Astrocyte (in vitro differentiated cells and primary cell): ENCODE data around the gene GRIN3B. TPM values are rescaled to one million over a fixed set of nuclear protein-coding genes. Genes with fewer than 3 reads are reported as not detected.

Source experiments
- DNase-seq: peaks from one replicate; pipeline ENCODE4 v3.0.0-alpha.2; 2010; ENCODE audit warnings: low read depth
- FAIRE-seq: peaks from 2 replicates; lab custom pipeline; 2011; peaks lifted over from hg19 to GRCh38; lab: Jason Lieb, UNC
- H2AFZ ChIP-seq: 2 replicates; pipeline ENCODE4 v1.6.0; 2012; ENCODE audit warnings: low read depth, low read length, inconsistent platforms
- H3K27ac ChIP-seq: 2 replicates; pipeline ENCODE4 v1.5.1; 2011; ENCODE audit warnings: low read depth, low read length, inconsistent platforms
- H3K27me3 ChIP-seq: 2 replicates; pipeline ENCODE4 v1.6.0; 2011; ENCODE audit warnings: low read length, inconsistent platforms; ENCODE audit not compliant: insufficient read depth
- H3K36me3 ChIP-seq: 2 replicates; pipeline ENCODE4 v1.5.1; 2011; ENCODE audit warnings: low read length, inconsistent platforms; ENCODE audit not compliant: insufficient read depth
- H3K4me1 ChIP-seq: 2 replicates; pipeline ENCODE4 v1.5.1; 2011; ENCODE audit warnings: low read length, inconsistent platforms; ENCODE audit not compliant: insufficient read depth
- H3K4me2 ChIP-seq: 2 replicates; pipeline ENCODE4 v1.6.0; 2012; ENCODE audit warnings: low read length, inconsistent platforms
- H3K4me3 ChIP-seq: 2 replicates; pipeline ENCODE4 v1.5.1; 2011; ENCODE audit warnings: low read depth, mild to moderate bottlenecking, low read length, inconsistent platforms; ENCODE audit not compliant: insufficient read depth
- H3K79me2 ChIP-seq: 2 replicates; pipeline ENCODE4 v1.6.0; 2012; ENCODE audit warnings: mild to moderate bottlenecking, low read length, inconsistent platforms; ENCODE audit not compliant: insufficient read depth
- H3K9ac ChIP-seq: 2 replicates; pipeline ENCODE4 v1.6.0; 2012; ENCODE audit warnings: mild to moderate bottlenecking, low read length, inconsistent platforms
- H3K9me3 ChIP-seq: 2 replicates; pipeline ENCODE4 v1.5.1; 2012; ENCODE audit warnings: low read depth, mild to moderate bottlenecking, low read length, inconsistent platforms; ENCODE audit not compliant: insufficient read depth
- H4K20me1 ChIP-seq: 2 replicates; pipeline ENCODE4 v1.6.0; 2012; ENCODE audit warnings: low read length, inconsistent platforms; ENCODE audit not compliant: insufficient read depth
- H3K27ac Mint-ChIP-seq: one replicate; pipeline ENCODE4 v1.8.0; 2021; ENCODE audit warnings: mild to moderate bottlenecking, mixed read lengths; ENCODE audit not compliant: unreplicated experiment
- H3K27me3 Mint-ChIP-seq: one replicate; pipeline ENCODE4 v1.8.0; 2021; ENCODE audit warnings: low read depth, mixed read lengths; ENCODE audit not compliant: unreplicated experiment
- H3K36me3 Mint-ChIP-seq: one replicate; pipeline ENCODE4 v1.8.0; 2021; ENCODE audit warnings: low read depth, mixed read lengths; ENCODE audit not compliant: unreplicated experiment
- H3K4me1 Mint-ChIP-seq: one replicate; pipeline ENCODE4 v1.8.0; 2021; ENCODE audit warnings: low read depth, mixed read lengths; ENCODE audit not compliant: unreplicated experiment
- H3K4me3 Mint-ChIP-seq: one replicate; pipeline ENCODE4 v1.8.0; 2021; ENCODE audit warnings: mild to moderate bottlenecking, moderate library complexity, mixed read lengths; ENCODE audit not compliant: unreplicated experiment
- H3K9me3 Mint-ChIP-seq: one replicate; pipeline ENCODE4 v1.8.0; 2021; ENCODE audit warnings: mild to moderate bottlenecking, mixed read lengths; ENCODE audit not compliant: unreplicated experiment
- CTCF ChIP-seq: IDR thresholded peaks from 2 replicates; pipeline ENCODE4 v1.5.1; 2011; ENCODE audit warnings: low read depth, mild to moderate bottlenecking, inconsistent platforms, low read length, moderate library complexity; ENCODE audit not compliant: insufficient read depth
- EZH2 ChIP-seq: IDR thresholded peaks from 2 replicates; pipeline ENCODE4 v1.6.1; 2012; ENCODE audit warnings: mild to moderate bottlenecking, low read length, inconsistent platforms; ENCODE audit not compliant: insufficient read depth
- total RNA-seq: library from RNA; stranded (reverse); gene quantifications from 2 replicates; pipeline ENCODE4 v1.2.1, GENCODE V29; 2021

GRIN3B gene
- total RNA-seq, 1 donor from 2014 or later = 2.7 TPM

DNA sequence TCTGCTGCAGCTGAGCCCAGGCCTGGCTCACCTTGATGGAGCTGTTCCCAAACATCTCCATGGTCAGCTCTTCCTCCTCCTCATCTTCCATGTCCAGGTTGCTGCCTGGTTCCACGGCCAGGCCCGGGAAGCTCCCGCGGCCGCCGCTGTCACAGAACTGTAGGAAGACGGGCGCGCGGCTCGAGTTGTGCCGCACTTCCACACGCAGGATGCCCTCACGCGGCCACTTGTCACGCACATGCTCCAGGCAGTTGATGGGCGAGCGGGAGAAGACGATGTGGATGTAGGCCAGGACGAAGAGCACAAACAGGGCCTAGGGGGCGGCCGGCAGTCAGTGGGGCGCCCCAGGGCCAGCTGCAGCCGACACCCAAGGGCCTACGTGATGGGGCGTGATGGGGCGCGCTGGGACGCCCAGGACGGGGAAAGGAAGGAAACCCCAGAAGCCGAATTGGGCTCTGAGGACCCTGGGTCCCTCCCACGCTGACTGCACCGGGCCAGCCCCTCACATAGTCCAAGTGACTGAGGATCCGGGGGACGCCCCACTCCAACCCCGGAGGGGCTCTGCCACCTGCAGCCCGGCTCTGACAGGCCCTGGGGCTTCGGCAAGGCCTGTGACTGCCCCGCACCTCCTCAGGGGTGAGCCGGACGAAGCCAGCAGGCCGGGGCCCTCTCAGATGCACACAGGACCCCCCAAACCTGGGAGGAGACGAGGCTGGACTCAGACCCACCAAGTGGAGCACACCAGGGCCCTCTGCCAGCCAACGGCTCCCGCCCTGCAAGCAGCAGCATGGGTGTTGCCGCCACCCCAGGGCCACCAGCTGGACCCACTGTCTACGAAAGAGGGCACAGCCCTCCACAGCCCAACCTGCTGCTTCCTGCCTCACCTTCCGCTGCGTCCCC is 14.2 kb downstream of the GRIN3B start:
- Histone ChIP-seq H3K9ac (no peak overlapping the region), H3K79me2 (peaks cover 66% of the 10 kb centered on the region), H3K36me3 (no peaks in the 10 kb centered on the region), H3K4me2 (no peak overlapping the region), H3K4me1 (peaks cover 28% of the 10 kb centered on the region), H4K20me1 (peaks cover 76% of the 10 kb centered on the region), H3K9me3 (no peaks in the 10 kb centered on the region), H3K4me3 (no peak overlapping the region), H2AFZ (no peak overlapping the region), H3K27me3 (no peaks in the 10 kb centered on the region), H3K27ac (no peak overlapping the region)
- no peaks in the 10 kb centered on the region for H3K9me3 Mint-ChIP-seq
- peak overlapping the region; percentile 50 for H3K4me3 Mint-ChIP-seq
- peak overlapping the region; percentile 86 for H3K27ac Mint-ChIP-seq
- TF ChIP-seq EZH2 (no peak), CTCF (no peak)
- H3K27me3 Mint-ChIP-seq = no peaks in the 10 kb centered on the region
- DNase-seq = no peak
- FAIRE-seq = no peak
- no peaks in the 10 kb centered on the region for H3K36me3 Mint-ChIP-seq
- peaks cover 22% of the 10 kb centered on the region for H3K4me1 Mint-ChIP-seq

DNA sequence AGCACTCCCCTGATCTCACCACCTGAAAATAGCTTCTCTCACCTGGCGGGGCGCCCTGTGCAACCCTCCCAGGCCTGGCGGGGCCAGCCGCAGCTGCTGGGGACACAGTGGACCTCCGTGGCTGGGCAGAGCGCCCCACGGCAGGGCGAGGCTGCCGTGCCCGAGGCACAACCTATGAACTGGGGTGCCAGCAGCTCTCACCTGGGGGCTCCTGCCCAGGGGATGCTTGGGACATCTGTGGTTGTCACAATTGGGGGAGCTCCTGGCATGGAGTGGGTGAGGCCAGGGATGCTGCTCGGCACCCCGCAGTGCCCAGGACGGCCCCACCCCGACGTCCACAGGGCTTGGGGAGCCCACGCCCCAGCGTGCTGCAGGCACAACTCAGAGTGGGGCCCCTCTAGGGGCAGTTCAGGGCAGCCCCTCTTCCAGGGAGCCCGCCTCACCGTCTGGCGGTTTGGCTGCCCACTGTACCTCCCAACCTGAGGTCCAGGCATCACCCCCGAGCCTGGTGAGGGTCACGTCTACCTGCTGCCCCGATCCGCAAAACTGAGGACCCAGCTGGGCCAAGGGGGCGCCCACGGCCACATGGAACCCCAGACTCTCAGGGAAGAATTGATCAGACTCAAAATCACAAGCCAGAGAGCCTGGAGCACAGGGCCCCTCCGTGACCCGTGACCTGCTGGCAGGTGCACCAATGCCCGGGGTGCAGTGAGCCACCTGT is 15.0 kb downstream of the GRIN3B start:
- no peak overlapping the region for H3K27ac ChIP-seq
- H3K27me3 Mint-ChIP-seq = no peaks in the 10 kb centered on the region
- H2AFZ ChIP-seq = no peak overlapping the region
- no peak for FAIRE-seq
- peaks cover 34% of the 10 kb centered on the region for H3K4me1 ChIP-seq
- peaks cover 76% of the 10 kb centered on the region for H4K20me1 ChIP-seq
- TF ChIP-seq EZH2 = no peak
- H3K9me3 ChIP-seq = no peaks in the 10 kb centered on the region
- H3K9ac ChIP-seq = no peak overlapping the region
- H3K36me3 ChIP-seq = no peaks in the 10 kb centered on the region
- no peaks in the 10 kb centered on the region for H3K27me3 ChIP-seq
- H3K4me1 Mint-ChIP-seq = peaks cover 22% of the 10 kb centered on the region
- H3K27ac Mint-ChIP-seq = peak overlapping the region; percentile 77
- no peak overlapping the region for H3K4me3 ChIP-seq
- DNase-seq = no peak
- H3K4me3 Mint-ChIP-seq = no peak overlapping the region
- H3K36me3 Mint-ChIP-seq = no peaks in the 10 kb centered on the region
- H3K79me2 ChIP-seq = peaks cover 75% of the 10 kb centered on the region
- no peaks in the 10 kb centered on the region for H3K9me3 Mint-ChIP-seq
- H3K4me2 ChIP-seq = no peak overlapping the region

GRCh38 chr19:1015782-1016646 is 15.8 kb downstream of the GRIN3B start:
- no peaks in the 10 kb centered on the region for H3K9me3 ChIP-seq
- Mint-ChIP-seq H3K27me3 (no peaks in the 10 kb centered on the region), H3K4me1 (peaks cover 22% of the 10 kb centered on the region), H3K36me3 (no peaks in the 10 kb centered on the region), H3K4me3 (peak overlapping the region; percentile 71), H3K27ac (peak overlapping the region; percentile 78), H3K9me3 (no peaks in the 10 kb centered on the region)
- peaks cover 82% of the 10 kb centered on the region for H3K79me2 ChIP-seq
- no peaks in the 10 kb centered on the region for H3K36me3 ChIP-seq
- FAIRE-seq (no peak), DNase-seq (no peak)
- H3K4me1 ChIP-seq = peaks cover 34% of the 10 kb centered on the region
- H3K4me2 ChIP-seq = peak overlapping the region; percentile 70
- no peaks in the 10 kb centered on the region for H3K27me3 ChIP-seq
- H3K9ac ChIP-seq = peak overlapping the region; percentile 41
- H3K27ac ChIP-seq = peak overlapping the region; percentile 48
- H4K20me1 ChIP-seq = peaks cover 78% of the 10 kb centered on the region
- TF ChIP-seq CTCF = no peak
- no peak for TF ChIP-seq EZH2
- no peak overlapping the region for H3K4me3 ChIP-seq
- H2AFZ ChIP-seq = no peak overlapping the region
